SJSA1 (cell line): ENCODE results near the gene PDZD4. TPM values are rescaled to one million over a fixed set of nuclear protein-coding genes. Genes with fewer than 3 reads are reported as not detected.

Experiments used
- DNase-seq, 2 experiments: peaks; one replicate each; pipeline ENCODE4 v3.0.0-alpha.2; 2015 to 2020; ENCODE audit warnings: low spot score in 2 of 2, low read depth in 1 of 2
- H3K27ac ChIP-seq: fragments of 250-450 bp; sonication (Bioruptor Pico); 2 replicates; pipeline ENCODE4 v1.5.1; 2020; ENCODE audit warnings: mild to moderate bottlenecking, moderate library complexity
- H3K27me3 ChIP-seq: fragments of 250-450 bp; sonication (Bioruptor Pico); replicated peaks from 2 replicates; pipeline ENCODE4 v1.5.1; 2020; ENCODE audit warnings: mild to moderate bottlenecking, moderate library complexity
- H3K36me3 ChIP-seq: fragments of 250-450 bp; sonication (Bioruptor Pico); 2 replicates; pipeline ENCODE4 v1.5.1; 2020; ENCODE audit warnings: mild to moderate bottlenecking
- H3K4me1 ChIP-seq: fragments of 250-450 bp; sonication (Bioruptor Pico); replicated peaks from 2 replicates; pipeline ENCODE4 v1.6.1; 2021; ENCODE audit warnings: mild to moderate bottlenecking
- H3K4me3 ChIP-seq: fragments of 250-450 bp; sonication (Bioruptor Pico); 2 replicates; pipeline ENCODE4 v1.5.1; 2020; ENCODE audit warnings: mild to moderate bottlenecking
- H3K9me3 ChIP-seq: fragments of 250-450 bp; sonication (Bioruptor Pico); replicated peaks from 2 replicates; pipeline ENCODE4 v1.5.1; 2020; ENCODE audit warnings: mild to moderate bottlenecking
- total RNA-seq: library from RNA; depleted of rRNA; stranded (reverse); fragments of >200 nt; shearing (Covaris generic); gene quantifications from 2 replicates; pipeline ENCODE4 v1.2.3, GENCODE V29; 2014; rRNA removed

PDZD4 gene
- 0.09 and 0.79 TPM in 2 replicates for total RNA-seq

- no peaks in the 10 kb centered on the region for H3K9me3 ChIP-seq
- peaks cover 21% of the 10 kb centered on the region for H3K27me3 ChIP-seq
- no peaks in the 10 kb centered on the region for H3K4me1 ChIP-seq
- H3K27ac ChIP-seq, result no peak within 1 kb of the TSS
- H3K4me3 ChIP-seq, result no peak within 1 kb of the TSS
- DNase-seq, result no peak
- H3K36me3 ChIP-seq, result no peaks in the 10 kb centered on the region
Measured at GRCh38 chrX:153829799-153830639, at the start of gene PDZD4. TSS of gene PDZD4 (minus strand) at chrX:153830544. CDS start at chrX:153830298, 246 bp downstream.

DNA sequence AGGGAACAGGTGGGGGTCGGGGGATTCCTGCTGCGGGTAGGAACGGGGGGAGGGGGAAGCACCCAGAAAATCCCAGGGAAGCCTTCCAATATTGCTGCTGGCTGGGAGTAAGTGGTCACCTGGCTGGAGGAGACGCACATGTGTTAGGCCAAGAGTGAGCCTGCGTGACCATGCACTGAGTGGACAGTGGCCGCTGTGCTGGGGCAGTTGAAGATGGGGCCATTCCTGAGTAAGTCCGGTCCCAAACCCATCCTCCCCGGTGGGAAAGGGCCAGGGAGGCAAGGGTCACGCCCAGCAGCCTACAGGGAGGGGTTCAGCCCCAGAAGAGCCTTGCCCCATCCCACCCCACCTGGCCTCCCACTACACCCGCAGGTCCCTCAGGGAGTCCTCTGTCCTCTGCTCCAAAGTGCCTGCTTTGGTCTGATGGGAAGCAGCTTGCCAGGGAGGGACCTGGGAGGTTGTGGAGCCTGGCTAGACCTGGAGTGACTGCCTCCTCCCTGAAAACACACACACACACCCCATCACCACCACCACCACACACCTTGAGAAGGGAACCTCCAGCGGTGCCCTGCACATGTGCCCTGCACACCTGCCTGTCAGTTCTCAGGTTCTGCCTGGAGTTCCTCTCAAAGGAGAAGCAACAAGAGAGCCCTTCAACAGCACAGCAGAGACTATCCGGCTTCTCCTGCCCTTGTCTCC is 49.5 kb upstream of the PDZD4 start:
- no peak overlapping the region for H3K27ac ChIP-seq
- no peaks in the 10 kb centered on the region for H3K9me3 ChIP-seq
- H3K4me3 ChIP-seq, result no peak overlapping the region
- no peaks in the 10 kb centered on the region for H3K36me3 ChIP-seq
- DNase-seq, result no peak
- 0 out of 2 replicates have a peak, but pooled peaks cover 1% of the 10 kb centered on the region for H3K27me3 ChIP-seq
- no peaks in the 10 kb centered on the region for H3K4me1 ChIP-seq

DNA sequence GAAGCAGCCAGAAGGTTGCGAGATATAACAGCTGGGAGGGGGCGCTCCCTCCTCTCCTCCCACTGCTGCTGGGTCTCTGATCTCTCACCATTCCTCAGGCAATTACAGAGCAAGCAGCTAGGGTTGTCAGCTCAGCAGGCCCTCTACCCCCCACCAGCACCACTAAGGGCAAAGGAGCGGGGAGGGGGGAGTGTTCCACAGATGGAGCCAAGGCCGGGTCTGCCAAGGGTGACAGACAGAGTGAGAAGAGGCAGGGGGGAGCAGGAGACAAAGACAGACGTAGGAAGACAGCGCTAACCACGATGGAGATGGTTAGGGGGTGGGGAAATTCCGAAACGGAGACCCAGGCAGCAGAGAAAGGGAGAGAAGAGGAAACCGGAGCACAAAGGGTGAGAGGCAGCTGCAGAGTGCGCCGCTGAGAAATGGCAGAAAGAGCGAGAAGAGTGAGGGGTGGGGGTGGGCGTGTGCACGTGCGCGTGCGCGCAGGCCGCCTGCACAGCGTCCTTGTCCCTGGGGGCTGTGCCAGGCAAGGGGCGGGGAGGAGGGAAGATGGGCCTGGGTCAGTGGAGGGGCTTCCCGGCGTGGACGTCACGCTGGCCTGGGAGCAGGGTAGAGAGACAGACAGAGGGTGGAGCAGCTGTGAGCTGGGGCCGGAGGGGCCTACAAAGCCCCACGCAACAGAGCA is 48.8 kb upstream of the PDZD4 start:
- no peaks in the 10 kb centered on the region for H3K9me3 ChIP-seq
- no peaks in the 10 kb centered on the region for H3K27me3 ChIP-seq
- H3K36me3 ChIP-seq, result no peaks in the 10 kb centered on the region
- H3K4me1 ChIP-seq, result no peaks in the 10 kb centered on the region
- no peak overlapping the region for H3K4me3 ChIP-seq
- no peak overlapping the region for H3K27ac ChIP-seq
- no peak for DNase-seq

DNA sequence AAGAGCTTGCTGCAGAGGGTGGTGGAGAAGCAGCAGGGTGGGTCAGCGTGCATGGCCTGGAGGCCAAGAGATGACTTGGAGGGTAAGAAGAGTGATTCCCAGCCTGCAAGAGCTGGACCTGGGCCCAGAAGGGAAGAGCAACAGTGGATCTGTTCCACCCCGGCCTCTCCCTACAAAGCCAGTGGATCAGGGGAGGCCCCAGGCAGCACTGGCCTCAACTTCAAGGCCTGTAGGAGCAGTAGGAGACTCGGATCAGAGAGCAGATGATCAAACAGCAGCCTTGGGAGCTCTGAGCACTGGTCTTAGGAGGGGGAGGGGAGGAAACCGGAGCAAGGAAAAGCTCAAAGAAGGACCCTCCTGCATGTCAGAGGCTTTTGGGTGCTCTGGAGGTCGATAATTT is 48.0 kb upstream of the PDZD4 start:
- H3K27ac ChIP-seq, result no peak overlapping the region
- no peak overlapping the region for H3K4me3 ChIP-seq
- H3K4me1 ChIP-seq, result no peaks in the 10 kb centered on the region
- no peak for DNase-seq
- H3K9me3 ChIP-seq, result no peaks in the 10 kb centered on the region
- no peaks in the 10 kb centered on the region for H3K27me3 ChIP-seq
- H3K36me3 ChIP-seq, result no peaks in the 10 kb centered on the region

DNA sequence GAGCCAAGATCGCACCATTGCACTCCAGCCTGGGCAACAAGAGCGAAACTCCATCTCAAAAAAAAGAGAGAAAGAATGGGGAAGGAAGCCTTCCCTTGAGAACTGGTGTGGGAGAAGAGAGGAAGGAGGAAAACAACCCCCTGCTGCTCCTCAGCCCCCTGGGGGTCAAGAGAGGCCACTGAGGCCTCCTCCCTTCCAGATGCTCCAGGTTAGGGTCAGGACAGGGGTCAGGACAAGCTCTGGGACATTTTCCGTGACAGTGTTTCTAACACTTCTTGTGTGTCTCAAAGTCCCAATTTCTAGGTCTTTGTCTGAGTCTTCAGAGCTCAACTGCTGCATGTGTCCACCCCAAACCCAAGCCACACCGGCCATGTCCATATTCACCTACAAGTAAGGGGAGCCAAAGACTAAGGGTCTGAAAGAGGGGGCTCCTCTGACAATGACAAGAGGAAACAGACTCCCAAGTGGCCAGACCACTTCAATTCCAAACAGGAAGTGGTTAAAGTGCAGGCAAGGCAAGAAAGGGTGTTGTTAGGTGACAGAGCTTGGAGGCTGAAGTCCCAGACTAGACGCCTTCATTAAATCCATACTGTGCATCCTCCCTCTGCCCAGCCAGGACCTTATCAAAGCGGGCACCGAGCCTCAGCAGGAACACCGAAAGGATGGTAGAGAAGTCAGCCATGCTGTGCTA is 47.4 kb upstream of the PDZD4 start:
- H3K4me1 ChIP-seq, result no peaks in the 10 kb centered on the region
- no peaks in the 10 kb centered on the region for H3K27me3 ChIP-seq
- no peaks in the 10 kb centered on the region for H3K9me3 ChIP-seq
- H3K27ac ChIP-seq, result no peak overlapping the region
- H3K36me3 ChIP-seq, result no peaks in the 10 kb centered on the region
- no peak overlapping the region for H3K4me3 ChIP-seq
- DNase-seq, result no peak

DNA sequence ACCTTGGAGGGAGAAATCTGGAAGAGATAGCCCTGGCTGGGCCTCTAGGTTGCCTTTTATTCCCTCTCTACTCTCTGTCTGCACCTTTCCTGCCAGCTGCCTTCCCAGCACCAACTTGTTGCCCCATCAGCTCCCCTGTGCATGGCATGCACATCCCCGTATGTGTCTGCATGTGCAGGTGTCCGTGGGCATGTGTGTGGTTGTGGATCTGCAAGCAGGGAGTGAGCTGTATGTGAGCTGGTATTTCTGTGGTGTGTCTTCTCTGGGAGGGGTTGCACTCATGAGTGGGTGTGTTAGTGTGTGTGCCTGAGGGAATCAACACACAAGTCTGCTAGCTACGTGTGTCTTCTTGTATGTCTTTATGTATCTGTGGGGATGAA is 45.8 kb upstream of the PDZD4 start:
- Histone ChIP-seq H3K27ac (no peak overlapping the region), H3K4me1 (no peaks in the 10 kb centered on the region)

GRCh38 chrX:153875391-153876111 is 45.2 kb upstream of the PDZD4 start:
- H3K27me3 ChIP-seq, result no peaks in the 10 kb centered on the region
- DNase-seq, result peak in 1 of 2 experiments; percentile 11
- no peaks in the 10 kb centered on the region for H3K36me3 ChIP-seq
- no peaks in the 10 kb centered on the region for H3K9me3 ChIP-seq
- no peaks in the 10 kb centered on the region for H3K4me1 ChIP-seq
- H3K27ac ChIP-seq, result no peak overlapping the region
- no peak overlapping the region for H3K4me3 ChIP-seq

More for the DNA sequence above, 45.8 kb upstream of the PDZD4 start:
- no peak for DNase-seq
- H3K4me3 ChIP-seq, result no peak overlapping the region
- H3K27me3 ChIP-seq, result no peaks in the 10 kb centered on the region
- no peaks in the 10 kb centered on the region for H3K9me3 ChIP-seq
- no peaks in the 10 kb centered on the region for H3K36me3 ChIP-seq

- Histone ChIP-seq H3K9me3 (no peaks in the 10 kb centered on the region), H3K36me3 (no peaks in the 10 kb centered on the region), H3K4me1 (no peaks in the 10 kb centered on the region), H3K27ac (no peak overlapping the region), H3K27me3 (no peaks in the 10 kb centered on the region), H3K4me3 (no peak overlapping the region)
- DNase-seq, result no peak
Measured at GRCh38 chrX:153874366-153875125, 44.2 kb upstream of the PDZD4 start.

GRCh38 chrX:153874085-153874365 is 43.7 kb upstream of the PDZD4 start:
- H3K27me3 ChIP-seq, result no peaks in the 10 kb centered on the region
- no peaks in the 10 kb centered on the region for H3K4me1 ChIP-seq
- H3K27ac ChIP-seq, result no peak overlapping the region
- no peaks in the 10 kb centered on the region for H3K9me3 ChIP-seq
- DNase-seq, result no peak
- no peak overlapping the region for H3K4me3 ChIP-seq
- no peaks in the 10 kb centered on the region for H3K36me3 ChIP-seq

DNA sequence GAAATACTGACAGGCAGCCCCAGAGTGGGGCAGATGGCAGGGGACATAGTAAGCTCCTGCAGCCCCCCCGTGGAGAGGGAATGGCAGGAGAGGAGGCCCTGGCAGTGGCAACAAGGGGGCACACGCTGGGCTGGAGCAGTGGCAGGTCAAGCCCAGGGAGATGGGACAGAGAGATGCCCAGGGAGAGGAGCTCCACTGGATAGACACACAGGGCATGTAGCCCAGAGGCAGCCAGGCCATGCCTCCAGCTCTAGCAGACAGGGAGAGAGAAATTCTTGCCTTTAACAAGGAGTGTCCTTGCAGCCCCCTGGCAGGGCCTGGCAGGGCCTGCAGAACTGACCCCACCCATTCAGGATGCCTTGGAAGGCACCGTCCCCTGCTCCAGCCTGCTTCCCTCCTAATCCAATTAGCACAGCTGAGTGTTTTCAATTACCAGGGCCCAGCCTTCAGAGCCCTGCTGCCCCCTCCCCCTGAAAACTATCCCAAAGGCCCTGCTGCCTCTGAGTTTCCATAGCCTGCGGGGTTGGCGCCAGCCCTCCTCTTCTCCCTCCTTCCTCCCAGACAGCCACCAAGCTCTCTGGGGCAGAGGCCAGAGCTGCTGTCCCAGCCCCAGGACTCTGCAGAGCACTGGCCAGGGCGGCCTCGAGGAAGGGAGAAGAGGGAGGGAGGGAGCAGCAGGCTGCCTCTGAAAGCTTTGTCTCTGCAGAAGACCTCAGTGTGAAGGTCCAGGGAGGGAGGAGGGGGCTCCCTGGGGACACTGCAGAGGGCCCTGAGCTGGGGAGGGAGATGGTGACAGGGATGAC is 43.1 kb upstream of the PDZD4 start:
- no peaks in the 10 kb centered on the region for H3K36me3 ChIP-seq
- H3K4me3 ChIP-seq, result no peak overlapping the region
- no peaks in the 10 kb centered on the region for H3K4me1 ChIP-seq
- H3K27me3 ChIP-seq, result no peaks in the 10 kb centered on the region
- no peaks in the 10 kb centered on the region for H3K9me3 ChIP-seq
- H3K27ac ChIP-seq, result no peak overlapping the region
- no peak for DNase-seq

- no peak overlapping the region for H3K4me3 ChIP-seq
- H3K9me3 ChIP-seq, result no peaks in the 10 kb centered on the region
- no peaks in the 10 kb centered on the region for H3K27me3 ChIP-seq
- no peaks in the 10 kb centered on the region for H3K36me3 ChIP-seq
- H3K27ac ChIP-seq, result no peak overlapping the region
- H3K4me1 ChIP-seq, result no peaks in the 10 kb centered on the region
- DNase-seq, result no peak
Measured at GRCh38 chrX:153871946-153872878, 41.9 kb upstream of the PDZD4 start.
